ENCODE measurements around the gene KCNH8.

The KCNH8 gene

DNA sequence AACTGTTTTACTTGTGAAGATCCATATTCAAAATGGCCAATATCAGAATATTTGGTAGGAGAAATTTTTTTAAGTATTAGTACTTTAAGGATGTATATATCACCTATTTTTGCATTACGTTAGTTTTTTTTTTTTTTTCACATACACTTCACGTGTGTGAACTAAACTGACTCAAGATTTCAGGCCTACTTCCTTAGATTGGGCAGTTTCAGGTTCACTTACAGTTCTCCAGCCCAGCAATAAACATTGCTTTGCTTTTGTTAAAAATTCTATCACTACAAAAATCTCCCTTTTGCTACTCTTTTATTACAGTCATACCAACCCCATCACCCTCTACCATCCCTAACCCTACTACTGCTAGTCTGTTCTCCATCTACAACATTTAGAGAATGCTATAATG lies 183.6 kb downstream of the KCNH8 start:
- Histone ChIP-seq H3K9me3 (replicated peaks; ENCODE audit: low read length) (no peaks in the 10 kb centered on the region), H3K4me1 (ENCODE audit: control insufficient read depth, insufficient read depth, low read length) (no peaks in the 10 kb centered on the region)

DNA sequence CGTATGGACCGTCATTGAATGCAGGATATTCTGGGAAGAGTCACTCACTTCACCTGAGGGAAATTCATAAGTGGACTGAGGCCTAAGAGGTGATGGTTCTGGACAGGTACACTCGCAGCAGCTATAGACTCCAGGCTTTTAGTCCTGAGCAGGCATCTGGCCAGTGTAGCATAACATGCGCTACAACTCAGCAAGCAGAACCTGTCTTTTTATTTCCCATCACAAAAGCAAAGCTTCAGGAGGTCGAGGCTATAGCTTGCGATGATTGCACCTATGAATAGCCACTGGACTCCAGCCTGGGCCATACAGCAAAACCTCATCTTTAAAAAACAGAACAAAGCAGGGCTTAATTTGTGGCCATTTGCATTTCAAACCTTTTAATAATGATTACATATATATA lies 185.8 kb downstream of the KCNH8 start:
- Histone ChIP-seq H3K9ac (ENCODE audit: low read depth, low read length) (no peak overlapping the region), H3K27me3 (ENCODE audit: control insufficient read depth, insufficient read depth, low read length) (no peaks in the 10 kb centered on the region), H3K4me2 (ENCODE audit: low read length) (no peak overlapping the region), H3K4me1 (ENCODE audit: control insufficient read depth, insufficient read depth, low read length) (no peaks in the 10 kb centered on the region), H3K4me3 (ENCODE audit: low read length) (no peak overlapping the region), H3K36me3 (ENCODE audit: insufficient read depth, low read length) (no peaks in the 10 kb centered on the region), H3K9me3 (replicated peaks; ENCODE audit: low read length) (no peaks in the 10 kb centered on the region)

More for the DNA sequence above, 183.6 kb downstream of the KCNH8 start:
- no peaks in the 10 kb centered on the region for H3K27me3 ChIP-seq (ENCODE audit: control insufficient read depth, insufficient read depth, low read length)
- no peak overlapping the region for H3K4me2 ChIP-seq (ENCODE audit: low read length)
- H3K4me3 ChIP-seq (ENCODE audit: low read length) = no peak overlapping the region
- H3K36me3 ChIP-seq (ENCODE audit: insufficient read depth, low read length) = no peaks in the 10 kb centered on the region
- no peak overlapping the region for H3K9ac ChIP-seq (ENCODE audit: low read depth, low read length)

- Histone ChIP-seq H3K36me3 (ENCODE audit: insufficient read depth, low read length) (no peaks in the 10 kb centered on the region), H3K4me2 (ENCODE audit: low read length) (no peak overlapping the region), H3K4me3 (ENCODE audit: low read length) (no peak overlapping the region)
Measured at GRCh38 chr3:19338769-19339168, 190.5 kb downstream of the KCNH8 start.

DNA sequence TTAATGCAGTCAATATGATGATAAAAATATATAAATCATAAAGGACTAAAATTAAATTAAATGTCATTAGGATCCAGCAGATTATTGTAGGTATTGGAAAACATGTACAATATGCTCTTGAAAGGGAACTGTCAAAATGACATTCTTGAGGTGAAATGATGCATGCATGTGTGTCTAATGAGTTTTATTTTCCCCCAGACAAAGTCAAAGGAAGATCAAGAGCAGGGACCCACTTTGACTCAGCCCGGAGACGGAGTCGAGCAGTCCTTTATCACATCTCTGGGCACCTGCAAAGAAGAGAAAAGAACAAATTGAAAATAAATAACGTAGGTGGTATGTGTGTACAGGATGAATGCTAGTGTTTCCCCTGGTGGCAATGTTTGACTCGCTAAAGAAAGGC lies 194.1 kb downstream of the KCNH8 start:
- Histone ChIP-seq H3K4me2 (ENCODE audit: low read length) (no peak overlapping the region), H3K9me3 (replicated peaks; ENCODE audit: low read length) (no peaks in the 10 kb centered on the region), H3K9ac (ENCODE audit: low read depth, low read length) (no peak overlapping the region), H3K4me3 (ENCODE audit: low read length) (no peak overlapping the region), H3K36me3 (ENCODE audit: insufficient read depth, low read length) (no peaks in the 10 kb centered on the region), H3K27me3 (ENCODE audit: control insufficient read depth, insufficient read depth, low read length) (no peaks in the 10 kb centered on the region), H3K4me1 (ENCODE audit: control insufficient read depth, insufficient read depth, low read length) (no peaks in the 10 kb centered on the region)

More at GRCh38 chr3:19338769-19339168, 190.5 kb downstream of the KCNH8 start:
- Histone ChIP-seq H3K27me3 (ENCODE audit: control insufficient read depth, insufficient read depth, low read length) (no peaks in the 10 kb centered on the region), H3K4me1 (ENCODE audit: control insufficient read depth, insufficient read depth, low read length) (no peaks in the 10 kb centered on the region), H3K9ac (ENCODE audit: low read depth, low read length) (no peak overlapping the region), H3K9me3 (replicated peaks; ENCODE audit: low read length) (no peaks in the 10 kb centered on the region)

GRCh38 chr3:19346759-19347158 lies 198.4 kb downstream of the KCNH8 start:
- no peak overlapping the region for H3K4me3 ChIP-seq (ENCODE audit: low read length)
- no peaks in the 10 kb centered on the region for H3K36me3 ChIP-seq (ENCODE audit: insufficient read depth, low read length)

GRCh38 chr3:19347671-19348070 lies 199.4 kb downstream of the KCNH8 start:
- H3K36me3 ChIP-seq (ENCODE audit: insufficient read depth, low read length) = no peaks in the 10 kb centered on the region
- H3K4me3 ChIP-seq (ENCODE audit: low read length) = no peak overlapping the region
- no peak overlapping the region for H3K4me2 ChIP-seq (ENCODE audit: low read length)
- H3K9ac ChIP-seq (ENCODE audit: low read depth, low read length) = no peak overlapping the region
- H3K4me1 ChIP-seq (ENCODE audit: control insufficient read depth, insufficient read depth, low read length) = no peaks in the 10 kb centered on the region
- no peaks in the 10 kb centered on the region for H3K9me3 ChIP-seq (replicated peaks; ENCODE audit: low read length)
- no peaks in the 10 kb centered on the region for H3K27me3 ChIP-seq (ENCODE audit: control insufficient read depth, insufficient read depth, low read length)

More at GRCh38 chr3:19346759-19347158, 198.4 kb downstream of the KCNH8 start:
- Histone ChIP-seq H3K4me2 (ENCODE audit: low read length) (no peak overlapping the region), H3K27me3 (ENCODE audit: control insufficient read depth, insufficient read depth, low read length) (no peaks in the 10 kb centered on the region), H3K4me1 (ENCODE audit: control insufficient read depth, insufficient read depth, low read length) (no peaks in the 10 kb centered on the region), H3K9me3 (replicated peaks; ENCODE audit: low read length) (no peaks in the 10 kb centered on the region), H3K9ac (ENCODE audit: low read depth, low read length) (no peak overlapping the region)

DNA sequence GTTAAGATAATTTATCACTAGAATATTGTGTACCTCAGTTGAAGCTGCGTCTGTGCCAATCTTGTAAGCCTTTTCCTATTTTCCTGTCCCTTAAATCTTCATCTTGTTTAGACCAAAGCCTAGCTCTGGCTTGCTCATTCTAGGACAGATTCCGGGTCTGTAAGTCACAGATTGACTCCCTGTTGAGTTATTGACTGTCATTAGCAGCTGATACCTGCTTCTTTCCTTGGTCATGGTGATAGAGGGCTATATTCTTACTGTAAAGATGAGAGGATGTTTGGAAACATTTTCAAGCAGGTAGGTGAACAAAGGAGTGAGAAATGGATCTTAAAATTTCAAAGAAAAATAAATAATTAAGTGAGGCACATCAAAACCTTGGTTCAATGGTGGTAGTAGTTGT lies 200.2 kb downstream of the KCNH8 start:
- H3K4me2 ChIP-seq (ENCODE audit: low read length) = no peak overlapping the region
- H3K27me3 ChIP-seq (ENCODE audit: control insufficient read depth, insufficient read depth, low read length) = no peaks in the 10 kb centered on the region
- H3K4me1 ChIP-seq (ENCODE audit: control insufficient read depth, insufficient read depth, low read length) = no peaks in the 10 kb centered on the region
- H3K36me3 ChIP-seq (ENCODE audit: insufficient read depth, low read length) = no peaks in the 10 kb centered on the region
- no peak overlapping the region for H3K9ac ChIP-seq (ENCODE audit: low read depth, low read length)
- H3K4me3 ChIP-seq (ENCODE audit: low read length) = no peak overlapping the region
- no peaks in the 10 kb centered on the region for H3K9me3 ChIP-seq (replicated peaks; ENCODE audit: low read length)

DNA sequence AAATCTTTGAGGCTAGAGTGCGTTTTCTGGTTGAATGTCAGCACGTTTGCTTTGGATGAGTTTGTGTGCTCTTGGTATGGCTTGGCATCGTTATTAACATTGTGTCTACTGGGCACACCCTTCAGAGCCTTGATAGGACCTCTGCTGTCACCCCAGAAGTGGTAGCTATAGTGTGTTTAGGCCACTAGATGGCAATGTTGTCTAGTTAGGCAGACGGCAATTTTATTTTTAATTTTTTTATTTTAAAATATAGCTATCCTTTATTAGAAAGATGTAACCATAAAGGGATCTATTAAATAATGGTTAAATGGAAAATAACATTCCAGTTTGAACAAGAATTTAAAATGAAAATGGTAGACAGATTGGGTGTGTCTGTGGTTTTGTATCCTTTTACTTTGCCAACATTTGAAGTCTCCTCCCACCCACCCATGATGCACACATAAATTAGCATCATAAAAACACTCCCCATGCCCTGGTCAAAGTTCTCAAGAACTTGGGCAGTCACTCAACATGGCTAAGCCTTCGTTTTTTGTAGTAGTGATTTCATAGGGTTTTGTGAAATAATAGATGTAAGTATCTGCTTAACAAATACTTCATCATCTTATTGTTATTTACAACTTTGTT lies 200.7 kb downstream of the KCNH8 start:
- Histone ChIP-seq H3K9ac (ENCODE audit: low read depth, low read length) (no peak overlapping the region), H3K36me3 (ENCODE audit: insufficient read depth, low read length) (no peaks in the 10 kb centered on the region)

GRCh38 chr3:19357947-19358346 lies 209.6 kb downstream of the KCNH8 start:
- Histone ChIP-seq H3K4me2 (ENCODE audit: low read length) (no peak overlapping the region), H3K4me1 (ENCODE audit: control insufficient read depth, insufficient read depth, low read length) (no peaks in the 10 kb centered on the region), H3K9me3 (replicated peaks; ENCODE audit: low read length) (no peaks in the 10 kb centered on the region), H3K4me3 (ENCODE audit: low read length) (no peak overlapping the region), H3K9ac (ENCODE audit: low read depth, low read length) (no peak overlapping the region), H3K27me3 (ENCODE audit: control insufficient read depth, insufficient read depth, low read length) (no peaks in the 10 kb centered on the region), H3K36me3 (ENCODE audit: insufficient read depth, low read length) (no peaks in the 10 kb centered on the region)

More for the DNA sequence above, 200.7 kb downstream of the KCNH8 start:
- Histone ChIP-seq H3K9me3 (replicated peaks; ENCODE audit: low read length) (no peaks in the 10 kb centered on the region), H3K27me3 (ENCODE audit: control insufficient read depth, insufficient read depth, low read length) (no peaks in the 10 kb centered on the region), H3K4me2 (ENCODE audit: low read length) (no peak overlapping the region), H3K4me1 (ENCODE audit: control insufficient read depth, insufficient read depth, low read length) (no peaks in the 10 kb centered on the region), H3K4me3 (ENCODE audit: low read length) (no peak overlapping the region)

- no peaks in the 10 kb centered on the region for H3K27me3 ChIP-seq (ENCODE audit: control insufficient read depth, insufficient read depth, low read length)
- H3K36me3 ChIP-seq (ENCODE audit: insufficient read depth, low read length) = no peaks in the 10 kb centered on the region
- no peak overlapping the region for H3K4me3 ChIP-seq (ENCODE audit: low read length)
- no peaks in the 10 kb centered on the region for H3K9me3 ChIP-seq (replicated peaks; ENCODE audit: low read length)
- no peaks in the 10 kb centered on the region for H3K4me1 ChIP-seq (ENCODE audit: control insufficient read depth, insufficient read depth, low read length)
- no peak overlapping the region for H3K9ac ChIP-seq (ENCODE audit: low read depth, low read length)
- H3K4me2 ChIP-seq (ENCODE audit: low read length) = no peak overlapping the region
Measured at GRCh38 chr3:19363071-19363470, 214.8 kb downstream of the KCNH8 start.

DNA sequence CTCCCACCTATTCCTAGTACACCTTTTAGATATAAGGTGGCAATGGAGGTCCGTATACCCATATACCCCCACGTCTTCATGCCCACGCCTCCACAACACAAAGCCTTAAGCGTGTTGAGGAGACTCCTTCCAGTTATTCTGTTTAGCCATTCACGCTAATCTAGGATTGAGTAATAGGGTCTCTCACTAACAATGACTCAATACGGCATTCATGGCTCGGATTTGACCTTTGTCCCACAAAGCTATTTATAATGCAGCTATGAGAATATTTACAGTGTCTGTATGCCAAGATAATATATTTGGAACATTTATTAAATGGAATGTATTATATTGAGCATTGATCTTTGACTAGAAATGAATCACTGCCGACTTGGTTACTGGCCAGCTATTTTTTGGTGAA lies 215.8 kb downstream of the KCNH8 start:
- Histone ChIP-seq H3K9me3 (replicated peaks; ENCODE audit: low read length) (no peaks in the 10 kb centered on the region), H3K9ac (ENCODE audit: low read depth, low read length) (no peak overlapping the region), H3K4me2 (ENCODE audit: low read length) (no peak overlapping the region)

GRCh38 chr3:19365471-19365870 lies 217.2 kb downstream of the KCNH8 start:
- H3K27me3 ChIP-seq (ENCODE audit: control insufficient read depth, insufficient read depth, low read length) = no peaks in the 10 kb centered on the region
- H3K4me2 ChIP-seq (ENCODE audit: low read length) = no peak overlapping the region
- H3K36me3 ChIP-seq (ENCODE audit: insufficient read depth, low read length) = no peaks in the 10 kb centered on the region
- H3K4me3 ChIP-seq (ENCODE audit: low read length) = no peak overlapping the region
- H3K9ac ChIP-seq (ENCODE audit: low read depth, low read length) = no peak overlapping the region
- no peaks in the 10 kb centered on the region for H3K4me1 ChIP-seq (ENCODE audit: control insufficient read depth, insufficient read depth, low read length)
- H3K9me3 ChIP-seq (replicated peaks; ENCODE audit: low read length) = peaks cover 3% of the 10 kb centered on the region

More for the DNA sequence above, 215.8 kb downstream of the KCNH8 start:
- Histone ChIP-seq H3K4me1 (ENCODE audit: control insufficient read depth, insufficient read depth, low read length) (no peaks in the 10 kb centered on the region), H3K4me3 (ENCODE audit: low read length) (no peak overlapping the region), H3K36me3 (ENCODE audit: insufficient read depth, low read length) (no peaks in the 10 kb centered on the region), H3K27me3 (ENCODE audit: control insufficient read depth, insufficient read depth, low read length) (no peaks in the 10 kb centered on the region)
